Stimulated activated CD4-positive, alpha-beta T cell treated with anti-CD3 and anti-CD28 coated beads, Interleukin-15, amount 100 ng/mL, for 24 hours (primary cell): ENCODE data around the gene CASZ1.

ENCODE experiments used
- DNase-seq: peaks from one replicate; pipeline ENCODE4 v3.0.0-alpha.2; 2020

The CASZ1 gene

GRCh38 chr1:10591010-10591409 is 205.4 kb downstream of the CASZ1 start:
- DNase-seq, result no peak

- DNase-seq, result no peak
Observed at GRCh38 chr1:10589074-10589473, 207.4 kb downstream of the CASZ1 start.

DNA sequence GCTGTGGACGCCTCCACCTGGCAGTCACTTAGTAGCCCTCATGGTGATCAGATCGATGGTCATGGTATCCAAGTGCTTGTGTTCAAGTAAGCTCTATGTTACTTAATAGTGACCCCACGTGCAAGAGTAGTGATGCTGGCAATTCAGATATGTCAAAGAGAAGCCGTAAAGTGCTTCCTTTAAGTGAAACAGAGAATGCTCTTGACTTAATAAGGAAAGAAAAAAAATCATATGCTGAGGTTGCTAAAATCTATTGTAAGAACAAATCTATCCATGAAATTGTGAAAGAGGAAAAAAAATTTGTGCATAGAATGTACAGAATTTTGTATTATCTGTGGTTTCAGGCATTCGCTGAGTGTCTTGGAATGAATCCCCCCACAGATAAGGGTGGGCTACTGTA is 207.8 kb downstream of the CASZ1 start:
- no peak for DNase-seq
